GM18951 (cell line): Measurements from ENCODE around the gene TMA7B.

ENCODE experiments used
- POLR2A ChIP-seq: IDR thresholded peaks from 4 replicates; pipeline ENCODE4 v1.6.1; 2011; ENCODE audit warnings: mild to moderate bottlenecking; ENCODE audit not compliant: insufficient read length, insufficient read depth; ENCODE audit errors: extremely low read depth
- in situ Hi-C: fragments of 300-500 bp; cut with MboI; formaldehyde crosslinking; loops from one replicate; pipeline ENCODE4 v1.12.0; 2022; ENCODE audit warnings: low sequenced_read_pairs, mixed read lengths, inconsistent platforms; ENCODE audit not compliant: unreplicated experiment

TMA7B gene

GRCh38 chr22:39999144-39999757 lies 39.1 kb downstream of the TMA7B start:
- in situ Hi-C loops, result no loop called here

GRCh38 chr22:40000171-40000570 lies 40.0 kb downstream of the TMA7B start:
- TF ChIP-seq POLR2A, result no peak
- in situ Hi-C loops, result no loop called here

More at GRCh38 chr22:39999144-39999757, 39.1 kb downstream of the TMA7B start:
- TF ChIP-seq POLR2A, result no peak

- in situ Hi-C loops, result no loop called here
- TF ChIP-seq POLR2A, result no peak
Measured at GRCh38 chr22:40001106-40001505, 40.9 kb downstream of the TMA7B start.

- in situ Hi-C loops, result no loop called here
- no peak for TF ChIP-seq POLR2A
Measured at GRCh38 chr22:40001800-40002577, 41.8 kb downstream of the TMA7B start.

- no peak for TF ChIP-seq POLR2A
- in situ Hi-C loops, result no loop called here
Measured at GRCh38 chr22:40002935-40003715, 42.9 kb downstream of the TMA7B start.

GRCh38 chr22:40004836-40005235 lies 44.6 kb downstream of the TMA7B start:
- no peak for TF ChIP-seq POLR2A
- in situ Hi-C loops, result no loop called here

GRCh38 chr22:40006641-40007040 lies 46.4 kb downstream of the TMA7B start:
- in situ Hi-C loops, result no loop called here
- TF ChIP-seq POLR2A, result no peak

GRCh38 chr22:40007853-40008710 lies 47.9 kb downstream of the TMA7B start:
- TF ChIP-seq POLR2A, result no peak
- in situ Hi-C loops, result no loop called here

GRCh38 chr22:40008726-40009291 lies 48.6 kb downstream of the TMA7B start:
- in situ Hi-C loops, result no loop called here
- no peak for TF ChIP-seq POLR2A

- in situ Hi-C loops, result no loop called here
- TF ChIP-seq POLR2A, result no peak
Measured at GRCh38 chr22:40009292-40009774, 49.1 kb downstream of the TMA7B start.

GRCh38 chr22:40009951-40010671 lies 49.9 kb downstream of the TMA7B start:
- in situ Hi-C loops, result no loop called here
- TF ChIP-seq POLR2A, result no peak

- in situ Hi-C loops, result no loop called here
- no peak for TF ChIP-seq POLR2A
Measured at GRCh38 chr22:40010746-40011145, 50.5 kb downstream of the TMA7B start.
